Sigmoid colon (tissue), 4 donors: ENCODE measurements around the gene MAPK6.

Source experiments
- POLR2AphosphoS5 ChIP-seq, 4 donors: sonication (generic); formaldehyde crosslinking; IDR thresholded peaks; one replicate each; pipeline ENCODE4 v1.6.1; 2017; ENCODE audit warnings: antibody characterized with exemption in 4 of 4
- TF ChIP-seq, protein P1 (sequence below), 4 experiments: fragments of 450-650 bp in 3 of 4; fragments of 200-600 bp in 1 of 4; IDR thresholded peaks; one replicate each; pipeline ENCODE4 v1.5.1; 2016 to 2019; ENCODE audit warnings: antibody characterized with exemption in 4 of 4, mild to moderate bottlenecking in 3 of 4, moderate library complexity in 2 of 4

DNA sequence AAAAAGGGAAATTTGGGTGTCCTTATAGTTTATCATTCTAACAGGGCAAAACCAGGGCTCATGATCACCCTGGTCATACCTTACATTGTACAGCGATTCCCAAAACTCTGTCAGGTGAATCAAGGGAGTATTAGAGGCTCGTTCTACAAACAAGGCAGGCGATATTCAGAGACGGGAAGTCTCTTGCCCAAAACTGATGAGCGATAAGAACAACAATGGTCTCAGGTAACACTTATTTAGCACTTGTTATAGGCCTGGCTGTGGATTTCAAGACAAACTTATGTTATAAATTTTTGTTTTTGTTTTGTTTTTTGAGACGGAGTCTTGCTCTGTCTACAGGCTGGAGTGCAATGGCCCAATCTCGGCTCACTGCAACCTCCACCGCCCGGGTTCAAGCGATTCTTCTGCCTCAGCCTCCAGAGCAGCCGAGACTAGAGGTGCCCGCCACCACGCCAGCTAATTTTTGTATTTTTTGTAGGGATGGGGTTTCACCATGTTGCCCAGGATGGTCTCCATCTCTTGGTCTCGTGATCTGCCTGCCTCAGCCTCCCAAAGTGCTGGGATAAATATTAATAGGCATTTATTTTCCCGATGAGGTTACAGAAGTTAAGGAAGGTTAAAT, 80.7 kb downstream of the MAPK6 start:
- TF ChIP-seq, protein P1, sequence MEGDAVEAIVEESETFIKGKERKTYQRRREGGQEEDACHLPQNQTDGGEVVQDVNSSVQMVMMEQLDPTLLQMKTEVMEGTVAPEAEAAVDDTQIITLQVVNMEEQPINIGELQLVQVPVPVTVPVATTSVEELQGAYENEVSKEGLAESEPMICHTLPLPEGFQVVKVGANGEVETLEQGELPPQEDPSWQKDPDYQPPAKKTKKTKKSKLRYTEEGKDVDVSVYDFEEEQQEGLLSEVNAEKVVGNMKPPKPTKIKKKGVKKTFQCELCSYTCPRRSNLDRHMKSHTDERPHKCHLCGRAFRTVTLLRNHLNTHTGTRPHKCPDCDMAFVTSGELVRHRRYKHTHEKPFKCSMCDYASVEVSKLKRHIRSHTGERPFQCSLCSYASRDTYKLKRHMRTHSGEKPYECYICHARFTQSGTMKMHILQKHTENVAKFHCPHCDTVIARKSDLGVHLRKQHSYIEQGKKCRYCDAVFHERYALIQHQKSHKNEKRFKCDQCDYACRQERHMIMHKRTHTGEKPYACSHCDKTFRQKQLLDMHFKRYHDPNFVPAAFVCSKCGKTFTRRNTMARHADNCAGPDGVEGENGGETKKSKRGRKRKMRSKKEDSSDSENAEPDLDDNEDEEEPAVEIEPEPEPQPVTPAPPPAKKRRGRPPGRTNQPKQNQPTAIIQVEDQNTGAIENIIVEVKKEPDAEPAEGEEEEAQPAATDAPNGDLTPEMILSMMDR (IDR thresholded peaks at IDR 0.05) = no peak
- TF ChIP-seq POLR2AphosphoS5 (IDR thresholded peaks at IDR 0.05) = no peak
